Muscle layer of colon (tissue), 2 donors: ENCODE results near the gene PCGF3.
A peak's percentile ranks its signal among the peaks of the same experiment; 100 is the strongest.

Source experiments
- H3K27ac ChIP-seq: one replicate; pipeline ENCODE4 v1.7.0; 2013; ENCODE audit warnings: low read depth, mild to moderate bottlenecking, low read length, moderate library complexity
- H3K27me3 ChIP-seq, 2 donors: one replicate each; pipeline ENCODE4 v1.7.0; 2013; ENCODE audit warnings: low read length in 2 of 2, mild to moderate bottlenecking in 2 of 2; ENCODE audit not compliant: insufficient read depth in 2 of 2, control insufficient read depth in 1 of 2
- H3K36me3 ChIP-seq: one replicate; pipeline ENCODE4 v1.7.0; 2013; ENCODE audit warnings: mild to moderate bottlenecking, low read length; ENCODE audit not compliant: insufficient read depth
- H3K4me1 ChIP-seq: one replicate; pipeline ENCODE4 v1.7.0; 2013; ENCODE audit warnings: mild to moderate bottlenecking, low read length; ENCODE audit not compliant: insufficient read depth
- H3K4me3 ChIP-seq, 2 donors: one replicate each; pipeline ENCODE4 v1.7.0; 2013; ENCODE audit warnings: low read length in 2 of 2, low read depth in 1 of 2, mild to moderate bottlenecking in 1 of 2, moderate library complexity in 1 of 2
- H3K9ac ChIP-seq: one replicate; pipeline ENCODE4 v1.7.0; 2013; ENCODE audit warnings: low read length
- H3K9me3 ChIP-seq: one replicate; pipeline ENCODE4 v1.7.0; 2013; ENCODE audit warnings: mild to moderate bottlenecking, low read length
- donor health status: abdominal sarcoma.
- donor health status: Adenocarcinoma of cecum.

PCGF3 gene

GRCh38 chr4:673349-674091, 32.1 kb upstream of the PCGF3 start:
- Histone ChIP-seq H3K9ac (no peak overlapping the region), H3K27ac (peak overlapping the region; percentile 16), H3K9me3 (no peaks in the 10 kb centered on the region), H3K27me3 (peaks cover 0 to 1% of the 10 kb centered on the region in 2 donors), H3K36me3 (peaks cover 8% of the 10 kb centered on the region), H3K4me3 (peak overlapping the region; percentile 67 to 87), H3K4me1 (peaks cover 19% of the 10 kb centered on the region)

- H3K4me1 ChIP-seq, result peaks cover 19% of the 10 kb centered on the region
- H3K36me3 ChIP-seq, result peaks cover 8% of the 10 kb centered on the region
- H3K27ac ChIP-seq, result peak within 1 kb of the TSS; percentile 80
- peaks cover 3 to 9% of the 10 kb centered on the region in 2 donors for H3K27me3 ChIP-seq
- no peaks in the 10 kb centered on the region for H3K9me3 ChIP-seq
- H3K9ac ChIP-seq, result peak within 1 kb of the TSS; percentile 90
- H3K4me3 ChIP-seq, result peak within 1 kb of the TSS; percentile 71 to 91
These were observed 31.2 kb upstream of the PCGF3 start, which contains the start of the genes ATP5ME and MYL5 for GRCh38 chr4:674172-675035. Gene ATP5ME (minus strand): TSS chr4:674276. CDS start chr4:674247, 29 bp downstream. Gene MYL5 (plus strand): TSS chr4:674542. CDS start chr4:678027, 3,485 bp downstream.

- Histone ChIP-seq H3K9ac (peak overlapping the region; percentile 90), H3K9me3 (no peaks in the 10 kb centered on the region), H3K4me3 (peak overlapping the region; percentile 71 to 91), H3K27ac (peak overlapping the region; percentile 80), H3K36me3 (peaks cover 8% of the 10 kb centered on the region), H3K27me3 (peaks cover 10 to 17% of the 10 kb centered on the region in 2 donors), H3K4me1 (peaks cover 19% of the 10 kb centered on the region)
These were observed 30.4 kb upstream of the PCGF3 start for GRCh38 chr4:675036-675882.

GRCh38 chr4:675980-676870, 29.4 kb upstream of the PCGF3 start:
- Histone ChIP-seq H3K27me3 (peaks cover 10 to 27% of the 10 kb centered on the region in 2 donors), H3K4me3 (no peak overlapping the region), H3K36me3 (peaks cover 8% of the 10 kb centered on the region), H3K9me3 (no peaks in the 10 kb centered on the region), H3K4me1 (peaks cover 25% of the 10 kb centered on the region), H3K9ac (no peak overlapping the region), H3K27ac (no peak overlapping the region)

- Histone ChIP-seq H3K4me3 (no peak overlapping the region), H3K36me3 (peaks cover 2% of the 10 kb centered on the region), H3K27me3 (peaks cover 10 to 29% of the 10 kb centered on the region in 2 donors), H3K4me1 (peaks cover 25% of the 10 kb centered on the region), H3K9ac (no peak overlapping the region), H3K9me3 (no peaks in the 10 kb centered on the region), H3K27ac (no peak overlapping the region)
These were observed 28.8 kb upstream of the PCGF3 start for GRCh38 chr4:676871-677235.

- Histone ChIP-seq H3K9ac (no peak overlapping the region), H3K4me3 (no peak overlapping the region), H3K4me1 (peaks cover 25% of the 10 kb centered on the region), H3K36me3 (no peaks in the 10 kb centered on the region), H3K27me3 (peaks cover 10 to 37% of the 10 kb centered on the region in 2 donors), H3K9me3 (no peaks in the 10 kb centered on the region), H3K27ac (no peak overlapping the region)
These were observed 28.0 kb upstream of the PCGF3 start for GRCh38 chr4:677431-678293.

- Histone ChIP-seq H3K9me3 (no peaks in the 10 kb centered on the region), H3K27ac (no peak overlapping the region), H3K4me1 (peaks cover 18% of the 10 kb centered on the region), H3K9ac (no peak overlapping the region), H3K27me3 (peaks cover 10 to 42% of the 10 kb centered on the region in 2 donors), H3K36me3 (no peaks in the 10 kb centered on the region), H3K4me3 (no peak overlapping the region)
These were observed 27.1 kb upstream of the PCGF3 start for GRCh38 chr4:678331-679103.

GRCh38 chr4:679104-679481, 26.5 kb upstream of the PCGF3 start:
- Histone ChIP-seq H3K36me3 (no peaks in the 10 kb centered on the region), H3K9ac (no peak overlapping the region), H3K4me3 (no peak overlapping the region), H3K4me1 (peaks cover 16% of the 10 kb centered on the region), H3K27ac (no peak overlapping the region), H3K27me3 (peaks cover 10 to 46% of the 10 kb centered on the region in 2 donors), H3K9me3 (no peaks in the 10 kb centered on the region)

GRCh38 chr4:679629-680028, 26.0 kb upstream of the PCGF3 start:
- Histone ChIP-seq H3K27ac (no peak overlapping the region), H3K4me3 (no peak overlapping the region), H3K9me3 (no peaks in the 10 kb centered on the region), H3K4me1 (peaks cover 16% of the 10 kb centered on the region), H3K27me3 (peaks cover 10 to 48% of the 10 kb centered on the region in 2 donors), H3K36me3 (no peaks in the 10 kb centered on the region), H3K9ac (no peak overlapping the region)
